ENCODE data around the gene ITGB8. TPM values are rescaled to one million over a fixed set of nuclear protein-coding genes. Genes with fewer than 3 reads are reported as not detected.

Gene ITGB8
- total RNA-seq, 1 experiment from 2014 or later = 2.4 TPM

DNA sequence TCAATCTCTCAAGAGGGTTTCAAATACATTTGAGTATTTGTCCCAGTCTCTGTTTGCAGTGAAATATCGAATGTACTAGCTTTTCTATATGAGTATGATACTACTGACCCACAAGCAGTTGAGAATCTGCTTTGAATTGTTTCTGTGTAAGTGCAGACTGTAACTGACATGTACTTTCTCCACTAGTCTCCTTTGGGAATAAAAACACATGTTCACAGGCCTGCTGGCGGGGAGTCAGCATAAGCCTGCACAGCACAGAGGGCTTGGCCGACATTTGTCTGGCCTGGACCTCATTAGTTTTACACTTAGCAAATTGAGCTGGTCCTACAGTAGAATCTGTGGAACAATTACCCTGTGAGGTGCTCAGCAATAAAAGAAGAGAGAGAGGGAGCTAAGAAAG, 72.6 kb downstream of the ITGB8 start:
- Histone ChIP-seq H3K79me2 (ENCODE audit: insufficient read depth, low read length) (no peaks in the 10 kb centered on the region), H3K4me3 (replicated peaks in 1 of 2; ENCODE audit: low read depth in 1 of 2, low read length in 2 of 2) (no peak overlapping the region), H3K9ac (ENCODE audit: low read length) (no peak overlapping the region), H3K27ac (ENCODE audit: low read depth, low read length) (no peak overlapping the region), H3K36me3 (ENCODE audit: control insufficient read depth in 1 of 2, insufficient read depth in 2 of 2, low read length in 2 of 2) (no peaks in the 10 kb centered on the region), H3K4me2 (ENCODE audit: low read length) (no peak overlapping the region), H3K27me3 (ENCODE audit: insufficient read depth, low read length) (no peaks in the 10 kb centered on the region), H3K4me1 (ENCODE audit: control insufficient read depth in 1 of 2, insufficient read depth in 2 of 2, low read length in 2 of 2) (no peaks in the 10 kb centered on the region; a peak in 1 of 4 replicates), H2AFZ (ENCODE audit: low read depth, low read length, poor library complexity, severe bottlenecking) (no peak overlapping the region), H3K9me3 (ENCODE audit: control insufficient read depth in 1 of 2, insufficient read depth in 1 of 2, low read depth in 1 of 2, low read length in 2 of 2) (no peaks in the 10 kb centered on the region), H4K20me1 (ENCODE audit: insufficient read depth) (no peaks in the 10 kb centered on the region), H3K9me2 (ENCODE audit: insufficient read depth) (no peaks in the 10 kb centered on the region)
- ChIA-PET POLR2A (no interaction called here), RAD21 (ENCODE audit: low non-redundant PET in 1 of 2, low total read pairs in 2 of 2, uncharacterized antibody in 2 of 2, unreplicated experiment in 2 of 2) (no interaction called here), CTCF (no interaction called here)
- intact Hi-C loops (cut with micrococcal nuclease) = no loop called here
- TF ChIP-seq ELF1 (IDR thresholded peaks at IDR 0.05; ENCODE audit: borderline replicate concordance, low read depth) = no peak
- no peak for TF ChIP-seq SRF (IDR thresholded peaks at IDR 0.05; ENCODE audit: low read depth)
- no peak for TF ChIP-seq RAD21 (IDR thresholded peaks at IDR 0.05; ENCODE audit: low read depth)
- ATAC-seq (no peak), DNase-seq (ENCODE audit: low read depth, low spot score) (no peak)
- BruUV-seq (replicated peaks) = no TSS peak

DNA sequence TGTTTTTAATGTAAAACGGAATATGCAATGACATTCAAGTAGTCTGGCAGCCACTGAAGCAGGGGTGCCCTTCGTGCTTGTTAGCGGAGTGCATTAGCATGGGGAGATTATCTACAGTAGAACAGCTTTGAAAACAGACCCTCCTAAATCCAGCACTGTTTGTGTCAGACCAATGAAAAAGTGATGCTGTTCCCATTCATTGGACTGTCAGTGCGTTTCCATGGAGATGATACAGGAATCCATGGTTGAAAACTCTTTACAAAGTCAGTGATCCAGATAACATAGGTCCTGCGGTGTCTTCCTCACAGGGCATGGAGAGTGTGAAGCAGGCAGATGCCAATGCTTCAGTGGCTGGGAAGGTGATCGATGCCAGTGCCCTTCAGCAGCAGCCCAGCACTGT, 73.6 kb downstream of the ITGB8 start:
- Histone ChIP-seq H3K27me3 (ENCODE audit: insufficient read depth, low read length) (no peaks in the 10 kb centered on the region), H3K4me1 (ENCODE audit: control insufficient read depth in 1 of 2, insufficient read depth in 2 of 2, low read length in 2 of 2) (no peaks in the 10 kb centered on the region; a peak in 1 of 4 replicates), H3K36me3 (ENCODE audit: control insufficient read depth in 1 of 2, insufficient read depth in 2 of 2, low read length in 2 of 2) (no peaks in the 10 kb centered on the region), H3K79me2 (ENCODE audit: insufficient read depth, low read length) (no peaks in the 10 kb centered on the region), H3K9me2 (ENCODE audit: insufficient read depth) (no peaks in the 10 kb centered on the region), H3K4me3 (replicated peaks in 1 of 2; ENCODE audit: low read depth in 1 of 2, low read length in 2 of 2) (no peak overlapping the region), H3K4me2 (ENCODE audit: low read length) (no peak overlapping the region), H3K27ac (ENCODE audit: low read depth, low read length) (no peak overlapping the region), H2AFZ (ENCODE audit: low read depth, low read length, poor library complexity, severe bottlenecking) (no peak overlapping the region), H4K20me1 (ENCODE audit: insufficient read depth) (no peaks in the 10 kb centered on the region), H3K9me3 (ENCODE audit: control insufficient read depth in 1 of 2, insufficient read depth in 1 of 2, low read depth in 1 of 2, low read length in 2 of 2) (no peaks in the 10 kb centered on the region), H3K9ac (ENCODE audit: low read length) (no peak overlapping the region)
- no TSS peak for BruUV-seq (replicated peaks)
- ChIA-PET CTCF (no interaction called here), POLR2A (no interaction called here), RAD21 (ENCODE audit: low non-redundant PET in 1 of 2, low total read pairs in 2 of 2, uncharacterized antibody in 2 of 2, unreplicated experiment in 2 of 2) (no interaction called here)
- ATAC-seq = no peak
- TF ChIP-seq, protein P1, sequence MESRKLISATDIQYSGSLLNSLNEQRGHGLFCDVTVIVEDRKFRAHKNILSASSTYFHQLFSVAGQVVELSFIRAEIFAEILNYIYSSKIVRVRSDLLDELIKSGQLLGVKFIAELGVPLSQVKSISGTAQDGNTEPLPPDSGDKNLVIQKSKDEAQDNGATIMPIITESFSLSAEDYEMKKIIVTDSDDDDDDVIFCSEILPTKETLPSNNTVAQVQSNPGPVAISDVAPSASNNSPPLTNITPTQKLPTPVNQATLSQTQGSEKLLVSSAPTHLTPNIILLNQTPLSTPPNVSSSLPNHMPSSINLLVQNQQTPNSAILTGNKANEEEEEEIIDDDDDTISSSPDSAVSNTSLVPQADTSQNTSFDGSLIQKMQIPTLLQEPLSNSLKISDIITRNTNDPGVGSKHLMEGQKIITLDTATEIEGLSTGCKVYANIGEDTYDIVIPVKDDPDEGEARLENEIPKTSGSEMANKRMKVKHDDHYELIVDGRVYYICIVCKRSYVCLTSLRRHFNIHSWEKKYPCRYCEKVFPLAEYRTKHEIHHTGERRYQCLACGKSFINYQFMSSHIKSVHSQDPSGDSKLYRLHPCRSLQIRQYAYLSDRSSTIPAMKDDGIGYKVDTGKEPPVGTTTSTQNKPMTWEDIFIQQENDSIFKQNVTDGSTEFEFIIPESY (IDR thresholded peaks at IDR 0.05; ENCODE audit: extremely low read depth, insufficient replicate concordance, low read length) = no peak
- TF ChIP-seq SRF (IDR thresholded peaks at IDR 0.05; ENCODE audit: low read depth) (no peak), CEBPB (IDR thresholded peaks at IDR 0.05; ENCODE audit: low read depth) (no peak), ELF1 (IDR thresholded peaks at IDR 0.05; ENCODE audit: borderline replicate concordance, low read depth) (no peak)
- TF ChIP-seq, protein P2, sequence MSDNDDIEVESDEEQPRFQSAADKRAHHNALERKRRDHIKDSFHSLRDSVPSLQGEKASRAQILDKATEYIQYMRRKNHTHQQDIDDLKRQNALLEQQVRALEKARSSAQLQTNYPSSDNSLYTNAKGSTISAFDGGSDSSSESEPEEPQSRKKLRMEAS (IDR thresholded peaks at IDR 0.05) = no peak
- intact Hi-C loops (cut with micrococcal nuclease) = no loop called here
- no peak for DNase-seq (ENCODE audit: low read depth, low spot score)
